GM10847 (cell line): ENCODE measurements around the gene POP4.

ENCODE experiments used
- POLR2A ChIP-seq: IDR thresholded peaks from 2 replicates; pipeline ENCODE4 v1.6.1; 2011; ENCODE audit not compliant: insufficient read length; ENCODE audit errors: extremely low read depth

POP4 gene

DNA sequence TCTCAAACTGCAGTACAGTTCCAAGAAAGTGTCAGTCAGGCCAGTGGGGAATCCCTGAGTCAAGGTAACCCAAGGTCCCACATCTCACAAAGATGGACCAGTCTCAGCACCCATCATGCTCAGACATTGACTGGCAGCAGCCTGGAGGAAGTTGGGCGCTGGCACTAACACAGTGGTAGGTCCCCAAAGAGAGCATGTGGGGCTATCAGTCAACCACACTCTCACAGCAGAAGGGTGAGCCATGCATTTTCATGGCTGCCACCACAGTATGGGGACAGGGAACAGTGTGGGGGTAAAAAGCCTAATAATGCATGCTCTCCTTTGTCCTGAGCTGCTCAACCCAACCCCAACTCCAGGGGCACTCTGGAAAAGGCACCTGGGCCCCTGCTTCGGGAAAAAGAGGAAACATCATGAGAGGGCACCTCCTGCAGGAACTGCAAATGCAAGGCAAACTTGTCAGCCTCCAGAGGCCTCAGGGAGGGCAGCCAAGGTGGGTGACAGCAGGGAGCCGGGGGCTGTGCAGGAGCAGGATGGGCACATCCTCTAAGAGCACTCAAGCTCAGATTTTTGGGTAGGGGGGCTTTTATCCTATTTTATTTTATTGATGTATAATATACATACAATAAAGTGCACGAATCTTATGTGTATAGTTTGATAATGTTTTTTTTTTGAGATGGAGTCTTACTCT lies 49.7 kb downstream of the POP4 start:
- no peak for TF ChIP-seq POLR2A

DNA sequence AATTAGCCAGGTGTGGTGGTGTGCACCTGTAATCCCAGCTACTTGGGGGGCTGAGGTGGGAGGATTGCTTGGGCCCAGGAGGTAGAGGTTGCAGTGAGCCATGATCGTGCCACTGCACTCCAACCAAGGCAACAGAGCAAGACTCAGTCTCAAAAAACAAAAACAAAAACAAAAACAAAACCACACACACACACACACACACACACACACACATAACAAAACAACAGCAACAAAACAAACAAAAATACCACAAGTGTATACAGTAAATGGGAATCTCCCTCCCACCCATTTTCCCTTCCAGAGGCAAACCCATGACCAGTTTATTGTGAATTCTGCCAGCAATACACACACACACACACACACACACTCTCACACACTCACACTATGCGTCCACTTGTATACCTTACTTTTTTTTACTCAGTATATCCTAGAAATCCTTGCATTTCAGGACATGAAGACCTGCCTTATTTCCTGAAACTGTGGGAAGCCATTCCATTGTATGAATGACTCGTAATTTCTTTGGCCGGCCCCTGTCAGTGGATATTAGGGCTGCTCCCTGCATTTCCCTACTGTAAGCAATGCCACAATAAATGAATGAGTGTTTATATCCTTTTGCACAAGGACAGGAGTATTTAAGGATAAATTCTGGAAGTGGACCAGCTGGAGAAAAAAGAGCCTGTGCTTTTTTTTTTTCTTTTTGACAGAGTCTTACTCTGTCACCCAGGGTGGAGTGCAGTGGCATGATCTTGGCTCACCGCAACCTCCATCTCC lies 52.3 kb downstream of the POP4 start:
- TF ChIP-seq POLR2A, result no peak

DNA sequence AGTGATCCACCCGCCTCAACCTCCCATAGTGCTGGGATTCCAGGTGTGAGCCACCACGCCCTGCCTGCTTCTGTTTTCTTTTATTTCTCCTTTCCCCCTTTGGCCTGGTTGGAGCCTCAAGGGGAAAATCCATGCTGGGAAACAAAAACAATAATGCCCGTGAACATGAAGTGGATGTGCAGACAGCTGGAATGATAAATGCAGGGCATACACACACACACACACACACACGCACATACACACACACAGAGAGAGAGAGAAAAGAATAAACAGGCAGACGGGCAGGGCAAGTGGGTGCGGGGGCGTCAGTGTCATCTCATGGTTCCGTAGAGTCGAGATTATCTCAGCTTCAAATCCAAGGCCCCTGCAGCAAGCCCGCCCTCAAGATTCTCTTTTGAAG lies 54.8 kb downstream of the POP4 start:
- TF ChIP-seq POLR2A, result no peak

DNA sequence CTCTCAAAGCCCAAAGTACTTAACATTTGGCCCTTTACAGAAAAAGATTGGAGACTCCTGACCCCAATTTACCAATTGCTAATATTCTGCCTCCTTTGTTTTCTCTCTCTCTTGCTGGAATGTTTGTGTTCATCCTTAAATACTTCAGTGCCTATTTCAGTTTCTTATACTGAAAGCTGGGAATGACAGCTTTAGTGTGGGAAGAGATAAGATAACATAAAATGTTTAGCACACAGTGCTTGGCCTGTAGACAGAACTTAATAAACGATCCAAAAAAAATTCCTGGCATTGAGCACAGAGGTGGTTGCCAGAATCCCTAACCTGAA lies 56.2 kb downstream of the POP4 start:
- no peak for TF ChIP-seq POLR2A

DNA sequence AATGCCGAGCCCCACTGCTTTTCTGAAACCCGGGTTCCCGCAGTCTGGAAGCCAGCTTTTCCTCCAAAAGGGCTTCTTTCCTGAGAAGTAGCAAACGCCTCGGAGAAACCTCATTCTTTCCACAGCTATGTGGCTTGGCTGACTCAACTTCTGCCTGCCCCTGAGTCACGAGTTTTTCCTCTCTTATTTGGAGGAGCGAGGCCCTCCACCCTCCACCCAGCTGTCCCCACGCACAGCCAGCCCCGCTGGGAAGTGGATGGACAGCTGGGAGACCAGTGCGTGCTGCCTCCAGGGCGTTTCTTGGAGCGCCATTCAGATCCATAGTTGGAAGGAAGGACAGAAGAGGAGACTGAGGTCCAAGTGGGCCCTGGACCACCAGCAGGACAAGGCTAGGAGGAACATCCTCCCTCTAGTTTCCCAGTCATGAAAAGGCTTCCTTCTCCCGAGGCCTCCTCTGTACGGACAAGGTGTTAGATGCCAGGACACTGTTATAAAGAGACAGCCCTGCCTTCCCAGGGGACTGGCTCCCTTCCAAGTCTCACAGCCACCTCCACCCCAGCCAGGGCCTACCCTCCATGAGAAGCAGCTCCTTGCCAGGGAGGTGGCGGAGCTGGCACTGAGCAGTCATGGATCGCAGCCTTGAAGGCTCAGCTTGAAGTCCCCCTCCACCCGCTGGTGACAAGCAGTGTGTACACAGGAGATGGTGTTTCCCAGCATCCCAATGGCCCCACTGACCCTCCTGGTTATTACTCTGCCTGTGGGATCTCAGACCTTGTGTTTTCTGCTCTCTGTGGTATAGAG lies 56.7 kb downstream of the POP4 start:
- no peak for TF ChIP-seq POLR2A

DNA sequence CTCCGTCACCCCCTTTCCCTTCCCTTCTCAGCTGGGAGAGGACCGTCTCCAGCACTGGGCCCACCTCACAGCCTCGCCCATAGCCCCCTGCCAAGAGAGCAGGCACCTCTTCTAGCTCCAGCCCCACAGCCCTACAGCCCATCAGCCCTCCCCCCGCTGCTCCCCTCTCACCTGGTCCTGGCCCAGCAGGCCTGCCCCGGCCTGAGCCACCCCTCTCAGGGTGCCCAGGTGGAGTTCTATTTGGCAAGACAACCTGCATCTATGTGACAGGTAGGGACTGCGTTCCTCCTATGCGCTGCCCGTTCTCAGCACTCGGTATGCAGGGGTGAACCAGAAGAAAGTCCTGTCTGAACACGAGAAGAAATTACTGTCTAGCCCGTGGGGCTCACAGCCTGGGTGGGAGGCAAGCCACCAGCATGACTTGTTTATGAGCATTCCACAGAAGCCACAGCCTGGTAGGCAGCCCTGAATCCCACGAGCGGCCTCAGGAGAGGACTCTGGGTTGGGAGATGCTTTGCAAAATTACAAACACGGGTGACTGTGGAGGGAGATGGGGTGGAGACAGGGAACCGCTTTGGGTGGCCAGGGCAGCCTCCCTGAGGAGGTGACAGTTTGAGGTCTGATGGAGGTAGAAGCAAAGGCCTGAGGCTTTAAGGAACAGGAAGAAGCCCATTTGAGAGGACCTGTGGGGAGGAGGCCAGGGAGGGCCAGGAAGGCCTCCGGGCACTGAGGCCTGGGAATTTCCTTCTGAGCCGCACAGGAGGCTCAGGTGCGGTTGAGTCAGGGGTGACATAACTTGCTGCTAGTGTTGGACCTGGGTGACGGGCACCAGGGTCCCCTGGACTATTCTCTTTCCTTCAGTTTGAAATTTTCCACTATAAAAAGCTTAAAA lies 58.0 kb downstream of the POP4 start:
- no peak for TF ChIP-seq POLR2A

DNA sequence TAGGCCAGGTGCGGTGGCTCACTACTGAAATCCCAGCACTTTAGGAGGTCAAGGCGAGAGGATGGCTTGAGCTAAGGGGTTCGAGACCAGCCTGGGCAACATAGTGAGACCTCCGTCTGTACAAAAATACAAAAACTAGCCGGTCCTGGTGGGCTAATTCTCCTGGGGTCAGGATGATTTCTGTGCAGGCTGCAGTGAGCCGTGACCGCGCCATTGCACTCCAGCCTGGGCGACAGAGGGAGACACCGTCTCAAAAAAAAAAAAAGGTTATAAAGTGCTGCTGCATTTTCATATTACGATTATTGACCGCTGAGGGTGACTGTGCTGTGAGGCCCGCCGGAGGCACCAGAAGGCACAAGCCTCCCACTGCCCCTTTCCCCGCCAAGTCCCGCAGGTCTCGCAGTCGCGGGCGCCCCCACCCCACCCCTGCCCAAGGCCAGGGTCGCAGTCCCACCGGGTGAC lies 58.7 kb downstream of the POP4 start:
- no peak for TF ChIP-seq POLR2A

DNA sequence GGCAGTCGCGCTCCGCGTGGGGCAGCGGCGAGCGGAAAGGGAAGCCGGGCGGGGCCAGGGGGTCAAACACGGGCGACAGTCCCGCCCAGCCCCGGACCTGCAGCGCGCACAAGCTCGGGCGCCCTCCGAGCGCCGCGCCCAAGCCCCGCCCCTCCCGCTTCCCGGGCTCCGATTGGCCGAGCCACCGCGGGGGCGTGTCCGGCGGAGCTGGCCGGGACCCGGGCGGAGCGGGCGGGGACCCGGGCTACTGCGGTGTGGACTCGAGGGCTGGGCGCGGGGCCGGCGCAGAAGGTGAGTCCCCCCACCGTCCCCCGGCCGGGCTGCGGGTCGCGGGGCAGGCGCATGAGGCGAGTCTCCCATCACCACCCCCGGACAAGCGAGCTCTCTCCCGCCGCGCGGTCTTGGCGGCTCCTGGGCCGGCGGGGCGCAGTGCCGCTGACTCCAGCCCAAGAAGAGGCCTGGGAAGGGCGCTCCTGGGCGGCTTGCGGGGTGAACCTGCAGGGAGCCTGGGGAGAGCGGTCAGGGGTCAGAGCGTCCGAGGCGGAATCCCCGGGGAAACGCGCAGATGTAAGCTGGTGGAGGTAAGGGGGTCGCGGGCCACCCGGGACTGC lies 59.2 kb downstream of the POP4 start, which contains the start of gene PLEKHF1:
PLEKHF1 (plus strand) TSS at position 247 of the 611 bp plus-strand sequence. CDS start 8,379 bp downstream, outside the sequence.
- no peak for TF ChIP-seq POLR2A

DNA sequence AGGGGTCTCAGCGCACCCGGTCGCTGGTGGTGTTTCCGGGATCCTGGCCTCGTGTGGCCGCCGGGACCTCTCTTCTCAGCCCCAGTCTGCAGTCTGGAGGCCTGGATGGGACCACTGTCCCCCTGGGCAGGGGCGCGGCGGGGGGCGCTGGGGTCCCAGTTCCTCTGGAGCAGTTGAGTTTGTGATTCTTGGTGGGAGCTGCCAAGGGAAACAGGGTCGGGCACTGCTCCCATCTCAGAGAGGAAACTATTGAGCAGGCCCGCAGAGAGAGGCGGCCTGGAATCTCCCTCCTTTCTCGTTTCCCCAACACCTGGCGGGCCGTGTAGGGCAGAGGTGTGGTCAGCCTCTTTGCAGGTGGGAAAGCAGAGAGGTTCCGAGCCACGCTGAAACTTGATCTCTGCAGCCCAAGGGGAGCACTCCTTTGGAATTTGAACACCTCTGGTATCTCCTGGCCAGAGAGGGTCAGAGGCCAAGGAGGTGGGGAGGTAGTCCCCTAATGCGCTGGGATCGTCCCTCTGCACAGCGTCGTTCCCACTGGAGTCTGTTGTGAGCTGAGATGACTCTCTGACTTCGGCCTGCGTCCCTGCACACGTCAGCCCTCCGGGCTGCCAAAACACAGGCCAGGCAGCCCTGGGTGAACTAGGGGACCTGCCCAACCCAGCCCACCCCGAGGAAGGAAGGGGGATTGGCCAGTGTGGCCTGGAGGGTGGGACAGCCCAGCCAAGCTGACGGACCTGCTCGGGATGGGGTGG lies 59.9 kb downstream of the POP4 start:
- TF ChIP-seq POLR2A, result no peak
